Liver (tissue), 9 donors: ENCODE data around the gene HNRNPUL1. TPM values are rescaled to one million over a fixed set of nuclear protein-coding genes. Genes with fewer than 3 reads are reported as not detected.

Source experiments
- DNase-seq: peaks from one replicate; pipeline ENCODE4 v3.0.0-alpha.2; 2017; ENCODE audit warnings: low spot score
- H3K27ac ChIP-seq, 2 donors: one replicate each; pipeline ENCODE4 v1.7.0; 2013; ENCODE audit warnings: inconsistent platforms in 2 of 2, low read length in 2 of 2, control low read depth in 1 of 2, low read depth in 1 of 2, mild to moderate bottlenecking in 1 of 2
- H3K27me3 ChIP-seq, 4 donors: one replicate each; pipeline versions ENCODE4 v1.6.1 to v1.7.0; 2013; ENCODE audit warnings: low read length in 3 of 4, inconsistent platforms in 1 of 4, mild to moderate bottlenecking in 1 of 4, moderate library complexity in 1 of 4; ENCODE audit not compliant: control insufficient read depth in 4 of 4, insufficient read depth in 4 of 4
- H3K36me3 ChIP-seq, 4 donors: one replicate each; pipeline versions ENCODE4 v1.6.1 to v1.7.0; 2013; ENCODE audit warnings: low read length in 3 of 4, mild to moderate bottlenecking in 3 of 4, low read depth in 1 of 4, moderate library complexity in 1 of 4; ENCODE audit not compliant: control insufficient read depth in 4 of 4, insufficient read depth in 3 of 4
- H3K4me1 ChIP-seq, 4 donors: one replicate each; pipeline versions ENCODE4 v1.6.1 to v1.7.0; 2013; ENCODE audit warnings: low read length in 3 of 4, mild to moderate bottlenecking in 3 of 4, moderate library complexity in 1 of 4; ENCODE audit not compliant: control insufficient read depth in 4 of 4, insufficient read depth in 4 of 4
- H3K4me3 ChIP-seq, 3 donors: one replicate each; pipeline versions ENCODE4 v1.6.1 to v1.7.0; 2013; ENCODE audit warnings: low read length in 3 of 3, control low read depth in 1 of 3, low read depth in 1 of 3, mild to moderate bottlenecking in 1 of 3
- H3K9ac ChIP-seq, 2 donors: one replicate each; pipeline ENCODE4 v1.7.0; 2013; ENCODE audit warnings: low read length in 2 of 2, mild to moderate bottlenecking in 2 of 2, moderate library complexity in 2 of 2, control low read depth in 1 of 2, low read depth in 1 of 2
- H3K9me3 ChIP-seq, 4 donors: one replicate each; pipeline versions ENCODE4 v1.6.1 to v1.7.0; 2013; ENCODE audit warnings: low read length in 3 of 4; ENCODE audit not compliant: control insufficient read depth in 4 of 4
- CTCF ChIP-seq: fragments of 150-350 bp; IDR thresholded peaks from 2 replicates; pipeline ENCODE4 v1.5.1; 2017; ENCODE audit warnings: improper control_type of control experiment, low read depth, low read length; ENCODE audit not compliant: missing input control
- EGR1 ChIP-seq, 2 donors: IDR thresholded peaks; 2 replicates each; pipeline ENCODE4 v1.6.1; 2016 to 2018; ENCODE audit warnings: antibody characterized with exemption in 2 of 2, low read depth in 2 of 2
- FOXA1 ChIP-seq: IDR thresholded peaks from 2 replicates; pipeline ENCODE4 v1.6.1; 2016; ENCODE audit warnings: antibody characterized with exemption
- FOXA2 ChIP-seq: IDR thresholded peaks from 2 replicates; pipeline ENCODE4 v1.6.1; 2016; ENCODE audit warnings: antibody characterized with exemption
- GABPA ChIP-seq, 2 donors: IDR thresholded peaks in 1 of 2; conservative IDR thresholded peaks in 1 of 2; 2 replicates each; pipeline ENCODE4 v1.6.1; 2016; ENCODE audit warnings: antibody characterized with exemption in 2 of 2, mild to moderate bottlenecking in 1 of 2, moderate library complexity in 1 of 2
- HNF4A ChIP-seq, 2 donors: conservative IDR thresholded peaks; 2 replicates each; pipeline ENCODE4 v1.6.1; 2016; ENCODE audit warnings: antibody characterized with exemption in 2 of 2, mild to moderate bottlenecking in 2 of 2
- HNF4G ChIP-seq: IDR thresholded peaks from 2 replicates; pipeline ENCODE4 v1.6.1; 2016; ENCODE audit warnings: antibody characterized with exemption
- JUND ChIP-seq, 2 donors: IDR thresholded peaks; 2 replicates each; pipeline ENCODE4 v1.6.1; 2016; ENCODE audit warnings: antibody characterized with exemption in 2 of 2
- MAX ChIP-seq: IDR thresholded peaks from 2 replicates; pipeline ENCODE4 v1.6.1; 2016; ENCODE audit warnings: antibody characterized with exemption
- NR2F2 ChIP-seq: IDR thresholded peaks from 2 replicates; pipeline ENCODE4 v1.6.1; 2016; ENCODE audit warnings: antibody characterized with exemption
- RAD21 ChIP-seq, 2 donors: IDR thresholded peaks; 2 replicates each; pipeline ENCODE4 v1.6.1; 2016; ENCODE audit warnings: antibody characterized with exemption in 2 of 2, mild to moderate bottlenecking in 2 of 2
- REST ChIP-seq: IDR thresholded peaks from 2 replicates; pipeline ENCODE4 v1.6.1; 2016; ENCODE audit warnings: antibody characterized with exemption, mild to moderate bottlenecking
- RXRA ChIP-seq, 2 donors: IDR thresholded peaks; 2 replicates each; pipeline ENCODE4 v1.6.1; 2017 to 2018; ENCODE audit warnings: antibody characterized with exemption in 2 of 2, mild to moderate bottlenecking in 1 of 2
- SP1 ChIP-seq: IDR thresholded peaks from 2 replicates; pipeline ENCODE4 v1.6.1; 2018; ENCODE audit warnings: antibody characterized with exemption, mild to moderate bottlenecking
- TAF1 ChIP-seq: conservative IDR thresholded peaks from 2 replicates; pipeline ENCODE4 v1.6.1; 2016; ENCODE audit warnings: antibody characterized with exemption, mild to moderate bottlenecking
- YY1 ChIP-seq: IDR thresholded peaks from 2 replicates; pipeline ENCODE4 v1.6.1; 2016; ENCODE audit warnings: antibody characterized with exemption, mild to moderate bottlenecking
- ZBTB33 ChIP-seq: IDR thresholded peaks from 2 replicates; pipeline ENCODE4 v1.6.1; 2016; ENCODE audit warnings: antibody characterized with exemption
- WGBS: extraction: QIAGEN DNeasy Blood & Tissue Kit; methylation state at CpG from one replicate; pipeline ENCODE4 v1.1.7; 2013; 5-methylcytosine and 5-hydroxymethylcytosine counted together
- polyA plus RNA-seq, 2 donors: library from polyadenylated mRNA; stranded (reverse) in 1 of 2; unstranded in 1 of 2; fragments of 200-250 nt in 1 of 2; fragments of >200 nt in 1 of 2; fragmentation: Nextera tagmentation in 1 of 2; extraction: Ambion mirVana in 1 of 2; gene quantifications; one replicate each; pipeline versions ENCODE4 v1.2.1 to v1.2.3, GENCODE V29; 2013 to 2015
- total RNA-seq, 2 donors: library from RNA; depleted of rRNA; stranded (reverse); fragments of >200 nt; gene quantifications; one replicate each; pipeline ENCODE4 v1.2.3, GENCODE V29; 2014
- TF ChIP-seq, protein P1 (sequence below): IDR thresholded peaks from 2 replicates; pipeline ENCODE4 v1.6.1; 2016; ENCODE audit warnings: antibody characterized with exemption
- donor health status: healthy.
- donor health status: healthy.
- donor health status: healthy.
- donor health status: healthy.
- donor health status: healthy.

HNRNPUL1 gene
- total and polyA plus RNA-seq, 4 donors, result 34.9 to 80.2 (median 45.7) TPM

- Histone ChIP-seq H3K9me3 (no peaks in the 10 kb centered on the region), H3K9ac (no peak overlapping the region), H3K4me1 (no peaks in the 10 kb centered on the region), H3K27me3 (no peaks in the 10 kb centered on the region), H3K36me3 (no peaks in the 10 kb centered on the region), H3K27ac (no peak overlapping the region), H3K4me3 (no peak overlapping the region)
- no peak for DNase-seq
- TF ChIP-seq RXRA (IDR thresholded peaks at IDR 0.05) (no peak), SP1 (no peak)
- WGBS, result 81% methylated on average over 8 of the region's 8 CpGs
These were observed 29.5 kb upstream of the HNRNPUL1 start for GRCh38 chr19:41234512-41235168.

GRCh38 chr19:41235480-41235879 lies 28.7 kb upstream of the HNRNPUL1 start:
- H3K27me3 ChIP-seq, result no peaks in the 10 kb centered on the region
- 79% methylated on average over 4 of the region's 4 CpGs for WGBS
- TF ChIP-seq FOXA1 (no peak), CTCF (no peak), HNF4A (conservative IDR thresholded peaks at IDR 0.05) (no peak), FOXA2 (no peak), NR2F2 (no peak), JUND (IDR thresholded peaks at IDR 0.05) (no peak), RAD21 (IDR thresholded peaks at IDR 0.05) (no peak), YY1 (no peak), MAX (no peak), EGR1 (IDR thresholded peaks at IDR 0.05; ENCODE audit: low read depth in 2 of 2) (no peak), SP1 (no peak), ZBTB33 (no peak), REST (no peak), HNF4G (no peak), RXRA (IDR thresholded peaks at IDR 0.05) (no peak), TAF1 (no peak), GABPA (IDR thresholded peaks at IDR 0.05 in 1 of 2, conservative IDR thresholded peaks at IDR 0.05 in 1 of 2) (no peak)
- TF ChIP-seq, protein P1, sequence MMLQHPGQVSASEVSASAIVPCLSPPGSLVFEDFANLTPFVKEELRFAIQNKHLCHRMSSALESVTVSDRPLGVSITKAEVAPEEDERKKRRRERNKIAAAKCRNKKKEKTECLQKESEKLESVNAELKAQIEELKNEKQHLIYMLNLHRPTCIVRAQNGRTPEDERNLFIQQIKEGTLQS, result no peak
- H3K4me1 ChIP-seq, result no peaks in the 10 kb centered on the region
- no peaks in the 10 kb centered on the region for H3K9me3 ChIP-seq
- H3K36me3 ChIP-seq, result no peaks in the 10 kb centered on the region
- DNase-seq, result no peak
- no peak overlapping the region for H3K9ac ChIP-seq
- no peak overlapping the region for H3K4me3 ChIP-seq
- no peak overlapping the region for H3K27ac ChIP-seq
